Progenitor cell of endocrine pancreas (in vitro differentiated cells): Measurements from ENCODE around the gene LGALS3BP. TPM values are rescaled to one million over a fixed set of nuclear protein-coding genes. Genes with fewer than 3 reads are reported as not detected.

Source experiments
- DNase-seq: peaks from one replicate; pipeline ENCODE4 v3.0.0; 2021; ENCODE audit warnings: low spot score; ENCODE audit not compliant: unreplicated experiment
- H3K27ac Mint-ChIP-seq: 2 replicates; pipeline ENCODE4 v1.8.0; 2021; ENCODE audit warnings: mild to moderate bottlenecking, moderate library complexity, mixed read lengths
- H3K27me3 Mint-ChIP-seq: 2 replicates; pipeline ENCODE4 v1.8.0; 2021; ENCODE audit warnings: mixed read lengths
- H3K36me3 Mint-ChIP-seq: 2 replicates; pipeline ENCODE4 v1.8.0; 2022; ENCODE audit warnings: mixed read lengths; ENCODE audit not compliant: insufficient read depth
- H3K4me1 Mint-ChIP-seq: 2 replicates; pipeline ENCODE4 v1.8.0; 2021; ENCODE audit warnings: low read depth, mixed read lengths
- H3K4me3 Mint-ChIP-seq: 2 replicates; pipeline ENCODE4 v1.8.0; 2021; ENCODE audit warnings: low read depth, mild to moderate bottlenecking, moderate library complexity, mixed read lengths
- H3K9me3 Mint-ChIP-seq: 2 replicates; pipeline ENCODE4 v1.8.0; 2021; ENCODE audit warnings: low read depth, mixed read lengths
- CTCF ChIP-seq: fragments of 200-600 bp; sonication (generic); IDR thresholded peaks from one replicate; pipeline ENCODE4 v1.5.0; 2021; ENCODE audit warnings: antibody characterized with exemption, mild to moderate bottlenecking; ENCODE audit not compliant: unreplicated experiment
- total RNA-seq: library from RNA; stranded (reverse); gene quantifications from 2 replicates; pipeline ENCODE4 v1.2.1, GENCODE V29; 2021

LGALS3BP gene
- total RNA-seq, 1 donor from 2014 or later: 72.5 TPM

GRCh38 chr17:78940258-78940657, 39.5 kb downstream of the LGALS3BP start:
- no peaks in the 10 kb centered on the region for H3K36me3 Mint-ChIP-seq
- H3K4me3 Mint-ChIP-seq: no peak overlapping the region
- H3K9me3 Mint-ChIP-seq: no peaks in the 10 kb centered on the region
- no peak overlapping the region for H3K27ac Mint-ChIP-seq
- TF ChIP-seq CTCF: no peak
- no peaks in the 10 kb centered on the region for H3K4me1 Mint-ChIP-seq
- no peak for DNase-seq
- H3K27me3 Mint-ChIP-seq: peaks cover 9% of the 10 kb centered on the region

- no peaks in the 10 kb centered on the region for H3K36me3 Mint-ChIP-seq
- no peaks in the 10 kb centered on the region for H3K4me1 Mint-ChIP-seq
- H3K9me3 Mint-ChIP-seq: no peaks in the 10 kb centered on the region
- H3K27ac Mint-ChIP-seq: no peak overlapping the region
- no peak for TF ChIP-seq CTCF
- peaks cover 9% of the 10 kb centered on the region for H3K27me3 Mint-ChIP-seq
- H3K4me3 Mint-ChIP-seq: no peak overlapping the region
- DNase-seq: no peak
Observed at GRCh38 chr17:78939615-78940014, 40.1 kb downstream of the LGALS3BP start.

- Mint-ChIP-seq H3K27ac (no peak overlapping the region), H3K27me3 (peaks cover 3% of the 10 kb centered on the region), H3K36me3 (no peaks in the 10 kb centered on the region), H3K4me1 (peaks cover 6% of the 10 kb centered on the region), H3K4me3 (no peak overlapping the region), H3K9me3 (no peaks in the 10 kb centered on the region)
- TF ChIP-seq CTCF: no peak
- no peak for DNase-seq
Observed at GRCh38 chr17:78937561-78937960, 42.2 kb downstream of the LGALS3BP start.

- DNase-seq: no peak
- Mint-ChIP-seq H3K4me1 (peaks cover 6% of the 10 kb centered on the region), H3K27ac (peak overlapping the region; percentile 63), H3K4me3 (no peak overlapping the region), H3K27me3 (peaks cover 5% of the 10 kb centered on the region), H3K9me3 (no peaks in the 10 kb centered on the region), H3K36me3 (no peaks in the 10 kb centered on the region)
- no peak for TF ChIP-seq CTCF
Observed at GRCh38 chr17:78935419-78936323, 44.1 kb downstream of the LGALS3BP start.

- no peaks in the 10 kb centered on the region for H3K9me3 Mint-ChIP-seq
- no peak overlapping the region for H3K4me3 Mint-ChIP-seq
- no peaks in the 10 kb centered on the region for H3K36me3 Mint-ChIP-seq
- peaks cover 5% of the 10 kb centered on the region for H3K27me3 Mint-ChIP-seq
- no peak for TF ChIP-seq CTCF
- peak overlapping the region; percentile 78 for H3K27ac Mint-ChIP-seq
- H3K4me1 Mint-ChIP-seq: peaks cover 6% of the 10 kb centered on the region
- DNase-seq: no peak
Observed at GRCh38 chr17:78934681-78935418, 44.9 kb downstream of the LGALS3BP start.
